RWPE2 (cell line): ENCODE results near the gene ME3.
A peak's percentile ranks its signal among the peaks of the same experiment; 100 is the strongest.

Experiments used
- ATAC-seq: fragments of 200-7000 bp; cut with Tn5 transposase; 3 replicates; pipeline ENCODE4 v1.9.1; 2021; ENCODE audit warnings: low read depth
- DNase-seq: peaks from one replicate; pipeline ENCODE4 v3.0.0-alpha.2; 2020; ENCODE audit warnings: low spot score
- H3K27ac ChIP-seq: fragments of 450-650 bp; 2 replicates; pipeline ENCODE4 v1.5.1; 2017; ENCODE audit warnings: mild to moderate bottlenecking; ENCODE audit not compliant: poor library complexity, severe bottlenecking
- H3K27me3 ChIP-seq: fragments of 250-450 bp; sonication (Bioruptor Pico); 2 replicates; pipeline ENCODE4 v1.5.1; 2021; ENCODE audit warnings: mild to moderate bottlenecking, moderate library complexity; ENCODE audit not compliant: insufficient read depth, poor library complexity, severe bottlenecking
- H3K36me3 ChIP-seq: fragments of 250-450 bp; sonication (Bioruptor Pico); 2 replicates; pipeline ENCODE4 v1.5.1; 2020; ENCODE audit warnings: low read depth, mild to moderate bottlenecking, moderate library complexity
- H3K4me1 ChIP-seq: fragments of 250-450 bp; sonication (Bioruptor Pico); 2 replicates; pipeline ENCODE4 v1.5.1; 2021; ENCODE audit warnings: mild to moderate bottlenecking, moderate library complexity; ENCODE audit not compliant: insufficient read depth, poor library complexity, severe bottlenecking
- H3K4me3 ChIP-seq: fragments of 250-450 bp; sonication (Bioruptor Pico); 2 replicates; pipeline ENCODE4 v1.5.1; 2021; ENCODE audit warnings: mild to moderate bottlenecking, moderate library complexity; ENCODE audit not compliant: severe bottlenecking
- H3K9me3 ChIP-seq: fragments of 250-450 bp; sonication (Bioruptor Pico); 2 replicates; pipeline ENCODE4 v1.5.1; 2021; ENCODE audit warnings: mild to moderate bottlenecking, moderate library complexity; ENCODE audit not compliant: severe bottlenecking
- CTCF ChIP-seq: fragments of 450-650 bp; IDR thresholded peaks from one replicate; pipeline ENCODE4 v1.5.1; 2017; ENCODE audit warnings: mild to moderate bottlenecking, moderate library complexity; ENCODE audit not compliant: poor library complexity, severe bottlenecking

Gene ME3

GRCh38 chr11:86708669-86709068 is 36.3 kb upstream of the ME3 start:
- TF ChIP-seq CTCF: no peak

GRCh38 chr11:86706338-86707131 is 34.1 kb upstream of the ME3 start:
- Histone ChIP-seq H3K9me3 (peaks cover 4% of the 10 kb centered on the region), H3K36me3 (no peaks in the 10 kb centered on the region), H3K27me3 (no peaks in the 10 kb centered on the region), H3K27ac (no peak overlapping the region), H3K4me3 (no peak overlapping the region), H3K4me1 (no peaks in the 10 kb centered on the region)
- DNase-seq: no peak
- no peak for TF ChIP-seq CTCF
- no peak for ATAC-seq

More at GRCh38 chr11:86708669-86709068, 36.3 kb upstream of the ME3 start:
- no peaks in the 10 kb centered on the region for H3K4me1 ChIP-seq
- no peak overlapping the region for H3K4me3 ChIP-seq
- no peaks in the 10 kb centered on the region for H3K27me3 ChIP-seq
- ATAC-seq (0 out of 3 replicates have a peak, but pooled peaks have one; percentile 46), DNase-seq (no peak)
- no peaks in the 10 kb centered on the region for H3K36me3 ChIP-seq
- peak overlapping the region; percentile 5 for H3K27ac ChIP-seq
- peaks cover 4% of the 10 kb centered on the region for H3K9me3 ChIP-seq

- Histone ChIP-seq H3K9me3 (no peaks in the 10 kb centered on the region), H3K27me3 (no peaks in the 10 kb centered on the region), H3K4me1 (peaks cover 3% of the 10 kb centered on the region), H3K4me3 (no peak overlapping the region), H3K27ac (no peak overlapping the region), H3K36me3 (no peaks in the 10 kb centered on the region)
- TF ChIP-seq CTCF: no peak
- ATAC-seq: no peak
- DNase-seq: no peak
Observed at GRCh38 chr11:86704710-86705109, 32.3 kb upstream of the ME3 start.

GRCh38 chr11:86703987-86704386 is 31.6 kb upstream of the ME3 start:
- Histone ChIP-seq H3K27me3 (no peaks in the 10 kb centered on the region), H3K4me1 (peaks cover 10% of the 10 kb centered on the region), H3K36me3 (no peaks in the 10 kb centered on the region), H3K27ac (no peak overlapping the region), H3K4me3 (no peak overlapping the region), H3K9me3 (no peaks in the 10 kb centered on the region)
- ATAC-seq: no peak
- DNase-seq: no peak
- TF ChIP-seq CTCF: no peak
